GM12873 (cell line): ENCODE results near the gene FUCA1.
A peak's percentile ranks its signal among the peaks of the same experiment; 100 is the strongest.

ENCODE experiments used
- TF ChIP-seq, protein P1 (sequence below): IDR thresholded peaks from 2 replicates; pipeline ENCODE4 v1.5.1; 2012; ENCODE audit warnings: low read depth, mild to moderate bottlenecking, moderate library complexity, low read length, control low read depth; ENCODE audit not compliant: insufficient read depth; ENCODE audit errors: missing control alignments

The FUCA1 gene

DNA sequence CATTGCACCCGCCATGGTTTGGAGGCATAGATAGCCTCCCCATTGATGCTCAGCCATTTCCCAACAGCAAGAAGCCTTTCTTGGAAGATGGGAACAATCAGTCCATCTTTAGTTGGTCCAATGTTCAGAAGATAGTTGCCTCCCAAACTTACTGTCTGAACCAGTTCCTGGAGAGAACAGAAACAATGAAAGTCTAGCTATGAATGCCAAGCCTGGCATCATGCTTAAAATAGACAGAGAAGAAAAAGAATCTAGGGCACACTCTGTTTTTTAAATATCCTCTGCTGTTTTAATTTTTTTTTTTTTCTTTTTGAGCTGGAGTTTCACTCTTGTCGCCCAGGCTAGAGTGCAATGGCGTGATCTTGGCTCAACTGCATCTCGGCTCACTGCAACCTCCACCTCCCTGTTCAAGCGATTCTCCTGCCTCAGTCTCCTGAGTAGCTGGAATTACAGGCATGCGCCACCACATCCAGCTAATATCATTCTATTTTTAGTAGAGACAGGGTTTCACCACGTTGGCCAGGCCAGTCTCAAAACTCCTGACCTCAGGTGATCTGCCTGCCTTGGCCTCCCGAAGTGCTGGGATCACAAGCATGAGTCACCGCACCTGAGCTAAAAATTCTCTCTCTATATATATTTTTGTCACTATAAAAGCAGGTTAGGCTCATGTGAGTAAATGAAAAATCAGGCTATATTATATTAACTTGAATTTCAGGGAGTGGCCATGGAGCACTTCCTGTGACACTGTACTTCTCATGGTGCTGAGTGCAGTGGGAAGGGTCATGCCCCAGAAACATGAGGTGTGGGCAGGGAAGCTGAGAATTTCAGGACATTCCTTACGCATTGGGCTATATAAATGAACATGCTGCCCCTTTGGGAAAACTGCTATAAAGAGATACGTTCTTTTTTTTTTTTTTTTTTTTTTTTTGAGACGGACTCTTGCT lies 19.1 kb downstream of the FUCA1 start:
- TF ChIP-seq, protein P1, sequence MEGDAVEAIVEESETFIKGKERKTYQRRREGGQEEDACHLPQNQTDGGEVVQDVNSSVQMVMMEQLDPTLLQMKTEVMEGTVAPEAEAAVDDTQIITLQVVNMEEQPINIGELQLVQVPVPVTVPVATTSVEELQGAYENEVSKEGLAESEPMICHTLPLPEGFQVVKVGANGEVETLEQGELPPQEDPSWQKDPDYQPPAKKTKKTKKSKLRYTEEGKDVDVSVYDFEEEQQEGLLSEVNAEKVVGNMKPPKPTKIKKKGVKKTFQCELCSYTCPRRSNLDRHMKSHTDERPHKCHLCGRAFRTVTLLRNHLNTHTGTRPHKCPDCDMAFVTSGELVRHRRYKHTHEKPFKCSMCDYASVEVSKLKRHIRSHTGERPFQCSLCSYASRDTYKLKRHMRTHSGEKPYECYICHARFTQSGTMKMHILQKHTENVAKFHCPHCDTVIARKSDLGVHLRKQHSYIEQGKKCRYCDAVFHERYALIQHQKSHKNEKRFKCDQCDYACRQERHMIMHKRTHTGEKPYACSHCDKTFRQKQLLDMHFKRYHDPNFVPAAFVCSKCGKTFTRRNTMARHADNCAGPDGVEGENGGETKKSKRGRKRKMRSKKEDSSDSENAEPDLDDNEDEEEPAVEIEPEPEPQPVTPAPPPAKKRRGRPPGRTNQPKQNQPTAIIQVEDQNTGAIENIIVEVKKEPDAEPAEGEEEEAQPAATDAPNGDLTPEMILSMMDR, result no peak

DNA sequence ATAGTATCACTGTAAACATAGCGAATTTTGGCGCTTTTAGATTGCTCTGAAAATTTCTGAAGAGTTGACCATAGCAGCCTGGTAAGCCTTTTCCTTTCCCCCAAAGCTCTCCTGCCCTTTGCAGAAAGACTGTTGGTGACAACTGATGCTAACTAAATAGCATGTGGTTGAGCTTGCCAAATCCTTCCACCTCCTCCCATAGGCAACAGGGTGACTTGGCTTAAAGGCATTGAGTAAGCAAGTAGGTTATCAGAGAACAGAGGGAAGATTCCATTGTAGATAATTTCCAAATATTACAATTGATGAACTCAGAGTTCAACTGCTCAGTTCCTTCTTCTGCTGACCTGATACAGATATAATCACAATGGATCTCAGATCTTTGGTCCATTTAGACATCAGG lies 22.9 kb downstream of the FUCA1 start:
- TF ChIP-seq, protein P1, result no peak

DNA sequence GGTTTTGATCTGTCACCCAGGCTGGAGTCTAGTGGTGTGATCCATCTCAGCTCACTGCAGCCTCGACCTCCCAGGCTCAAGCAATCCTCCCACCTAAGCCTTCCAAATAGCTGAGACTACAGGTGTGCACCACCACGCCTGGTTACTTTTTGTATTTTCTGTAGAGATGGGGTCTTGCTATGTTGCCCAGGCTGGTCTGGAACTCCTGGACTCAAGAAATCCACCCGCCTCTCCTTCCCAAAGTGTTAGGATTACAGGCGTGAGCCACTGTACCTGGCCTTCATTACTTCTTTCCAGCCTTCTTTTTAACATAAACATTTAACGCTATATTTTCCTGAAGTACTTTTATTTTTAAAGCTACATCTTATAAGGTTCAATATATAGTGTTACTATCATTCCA lies 24.4 kb downstream of the FUCA1 start:
- TF ChIP-seq, protein P1, result no peak

DNA sequence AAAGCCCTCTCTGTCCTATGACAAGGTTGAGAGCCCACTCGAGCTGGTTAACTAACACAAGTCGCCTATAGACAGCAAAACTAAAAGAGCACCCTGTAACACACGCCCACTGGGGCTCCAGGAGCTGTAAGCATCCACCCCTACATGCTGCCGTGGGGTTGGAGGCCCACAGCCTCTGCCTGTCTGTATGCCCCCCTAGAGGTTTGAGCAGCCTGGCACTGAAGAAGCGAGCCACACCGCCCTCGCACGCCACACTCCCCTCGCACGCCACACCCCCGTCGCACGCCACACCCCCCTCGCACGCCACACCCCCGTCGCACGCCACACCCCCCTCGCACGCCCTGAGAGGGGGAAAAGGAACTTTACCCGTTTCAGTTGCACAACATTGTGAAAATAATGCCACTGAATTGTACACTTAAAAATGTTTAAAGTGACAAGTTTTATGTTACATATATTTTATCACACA lies 29.7 kb downstream of the FUCA1 start:
- TF ChIP-seq, protein P1, result peak; percentile 9

GRCh38 chr1:23837908-23838307 lies 30.2 kb downstream of the FUCA1 start:
- TF ChIP-seq, protein P1, result no peak

DNA sequence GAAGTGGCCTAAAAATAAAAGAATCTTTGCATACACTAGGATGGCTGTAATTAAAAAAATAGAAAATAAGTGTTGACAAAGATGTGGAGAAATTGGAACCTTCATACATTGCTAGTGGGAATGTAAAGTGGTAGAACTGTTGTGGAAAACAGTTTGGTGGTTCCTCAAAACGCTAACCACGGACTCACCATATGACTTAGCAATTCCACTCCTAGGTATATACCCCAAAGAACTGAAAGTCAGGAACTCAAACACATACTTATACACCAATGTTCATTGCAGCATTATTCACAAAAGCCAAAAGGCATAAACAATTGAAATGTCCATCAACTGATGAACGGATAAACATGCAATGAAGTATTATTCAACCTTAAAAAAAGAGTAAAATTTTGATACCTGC lies 32.1 kb downstream of the FUCA1 start:
- TF ChIP-seq, protein P1, result no peak

- TF ChIP-seq, protein P1, result no peak
These were observed 40.4 kb downstream of the FUCA1 start for GRCh38 chr1:23827717-23828116.
